HG03095 (cell line): ENCODE results near the gene USP17L20.
"Not testable (repeated sequence)": the region's sequence is repeated elsewhere in the genome, so short reads cannot be mapped to it uniquely, and the experiment has no call there.

ENCODE experiments used
- ATAC-seq: cut with Tn5 transposase; IDR thresholded peaks from one replicate; pipeline ENCODE4 v1.9.1; 2021; ENCODE audit warnings: moderate library complexity; ENCODE audit not compliant: unreplicated experiment

The USP17L20 gene

GRCh38 chr4:9257824-9258223 lies at the start of gene USP17L20:
USP17L20 (plus strand) TSS chr4:9258124; CDS start chr4:9258124, 0 bp downstream.
- not testable (repeated sequence) for ATAC-seq

- not testable (repeated sequence) for ATAC-seq
Observed at GRCh38 chr4:9210357-9210756, 47.6 kb upstream of the USP17L20 start, which contains the start of gene USP17L10. USP17L10 (plus strand) TSS chr4:9210657; CDS start chr4:9210657, 0 bp downstream.

GRCh38 chr4:9214701-9215100 lies 43.2 kb upstream of the USP17L20 start:
- not testable (repeated sequence) for ATAC-seq

GRCh38 chr4:9215105-9215504 lies 42.8 kb upstream of the USP17L20 start, which contains the start of gene USP17L11:
USP17L11 (plus strand) TSS chr4:9215405; CDS start chr4:9215405, 0 bp downstream.
- ATAC-seq = not testable (repeated sequence)

GRCh38 chr4:9219852-9220251 lies 38.1 kb upstream of the USP17L20 start, which contains the start of gene USP17L12:
USP17L12 (plus strand) TSS chr4:9220152; CDS start chr4:9220152, 0 bp downstream.
- ATAC-seq = not testable (repeated sequence)

GRCh38 chr4:9224596-9224995 lies 33.3 kb upstream of the USP17L20 start, which contains the start of gene USP17L13:
USP17L13 (plus strand) TSS chr4:9224896; CDS start chr4:9224896, 0 bp downstream.
- ATAC-seq = not testable (repeated sequence)

GRCh38 chr4:9230249-9230648 lies 27.7 kb upstream of the USP17L20 start:
- ATAC-seq = not testable (repeated sequence)

- not testable (repeated sequence) for ATAC-seq
Observed at GRCh38 chr4:9234085-9234484, 23.8 kb upstream of the USP17L20 start, which contains the start of gene USP17L15. USP17L15 (plus strand) TSS chr4:9234385; CDS start chr4:9234385, 0 bp downstream.

GRCh38 chr4:9238461-9238860 lies 19.5 kb upstream of the USP17L20 start:
- not testable (repeated sequence) for ATAC-seq

- ATAC-seq = not testable (repeated sequence)
Observed at GRCh38 chr4:9243579-9243978, 14.3 kb upstream of the USP17L20 start, which contains the start of gene USP17L17. USP17L17 (plus strand) TSS chr4:9243879; CDS start chr4:9243879, 0 bp downstream.

- not testable (repeated sequence) for ATAC-seq
Observed at GRCh38 chr4:9247953-9248680, 9.8 kb upstream of the USP17L20 start, which contains the start of gene USP17L18. USP17L18 (plus strand) TSS chr4:9248630; CDS start chr4:9248630, 0 bp downstream.

GRCh38 chr4:9253078-9253477 lies 4.8 kb upstream of the USP17L20 start, which contains the start of gene USP17L19:
USP17L19 (plus strand) TSS chr4:9253378; CDS start chr4:9253378, 0 bp downstream.
- not testable (repeated sequence) for ATAC-seq

- ATAC-seq = not testable (repeated sequence)
Observed at GRCh38 chr4:9262572-9262971, 4.6 kb downstream of the USP17L20 start, which contains the start of gene USP17L21. USP17L21 (plus strand) TSS chr4:9262872; CDS start chr4:9262872, 0 bp downstream.

- not testable (repeated sequence) for ATAC-seq
Observed at GRCh38 chr4:9267319-9267718, 9.4 kb downstream of the USP17L20 start, which contains the start of gene USP17L22. USP17L22 (plus strand) TSS chr4:9267619; CDS start chr4:9267619, 0 bp downstream.

GRCh38 chr4:9271719-9272118 lies 13.8 kb downstream of the USP17L20 start:
- ATAC-seq = not testable (repeated sequence)
